DND-41 (cell line): ENCODE measurements around the gene ZFYVE1.
"Not testable (repeated sequence)": the region's sequence is repeated elsewhere in the genome, so short reads cannot be mapped to it uniquely, and the experiment has no call there.

Experiments
- EZH2 ChIP-seq: IDR thresholded peaks from 3 replicates; pipeline ENCODE4 v1.6.1; 2012; ENCODE audit warnings: borderline replicate concordance, low read depth, mild to moderate bottlenecking, moderate library complexity, low read length, inconsistent platforms; ENCODE audit not compliant: severe bottlenecking
- TF ChIP-seq, protein P1 (sequence below): IDR thresholded peaks from 2 replicates; pipeline ENCODE4 v1.5.1; 2012; ENCODE audit warnings: borderline replicate concordance, low read length, moderate library complexity, mild to moderate bottlenecking; ENCODE audit not compliant: poor library complexity, severe bottlenecking; ENCODE audit errors: extremely low read depth

DNA sequence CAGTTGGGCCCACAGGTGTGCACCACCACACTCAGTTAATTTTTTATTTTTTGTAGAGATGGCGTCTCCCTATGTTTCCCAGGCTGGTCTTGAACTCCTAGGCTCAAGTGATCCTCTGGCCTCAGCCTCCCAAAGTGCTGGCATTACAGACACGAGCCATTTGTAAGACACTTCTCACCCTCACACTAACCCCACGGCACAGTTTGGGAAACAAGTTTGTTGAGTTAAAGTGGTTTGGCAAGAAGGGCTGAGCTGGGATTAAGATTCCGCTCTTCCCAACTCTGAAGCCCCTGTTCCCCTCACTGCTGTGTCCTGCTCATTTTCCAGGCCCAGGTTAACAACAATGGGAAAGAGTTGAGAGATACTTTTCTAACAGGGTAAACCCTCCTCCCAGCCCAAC lies 65.9 kb downstream of the ZFYVE1 start:
- TF ChIP-seq, protein P1, sequence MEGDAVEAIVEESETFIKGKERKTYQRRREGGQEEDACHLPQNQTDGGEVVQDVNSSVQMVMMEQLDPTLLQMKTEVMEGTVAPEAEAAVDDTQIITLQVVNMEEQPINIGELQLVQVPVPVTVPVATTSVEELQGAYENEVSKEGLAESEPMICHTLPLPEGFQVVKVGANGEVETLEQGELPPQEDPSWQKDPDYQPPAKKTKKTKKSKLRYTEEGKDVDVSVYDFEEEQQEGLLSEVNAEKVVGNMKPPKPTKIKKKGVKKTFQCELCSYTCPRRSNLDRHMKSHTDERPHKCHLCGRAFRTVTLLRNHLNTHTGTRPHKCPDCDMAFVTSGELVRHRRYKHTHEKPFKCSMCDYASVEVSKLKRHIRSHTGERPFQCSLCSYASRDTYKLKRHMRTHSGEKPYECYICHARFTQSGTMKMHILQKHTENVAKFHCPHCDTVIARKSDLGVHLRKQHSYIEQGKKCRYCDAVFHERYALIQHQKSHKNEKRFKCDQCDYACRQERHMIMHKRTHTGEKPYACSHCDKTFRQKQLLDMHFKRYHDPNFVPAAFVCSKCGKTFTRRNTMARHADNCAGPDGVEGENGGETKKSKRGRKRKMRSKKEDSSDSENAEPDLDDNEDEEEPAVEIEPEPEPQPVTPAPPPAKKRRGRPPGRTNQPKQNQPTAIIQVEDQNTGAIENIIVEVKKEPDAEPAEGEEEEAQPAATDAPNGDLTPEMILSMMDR: not testable (repeated sequence)
- not testable (repeated sequence) for TF ChIP-seq EZH2
